Adrenal gland (tissue), 5 donors: ENCODE measurements around the gene CFAP97.

Experiments
- POLR2A ChIP-seq, 2 donors: fragments of 450-650 bp; IDR thresholded peaks; one replicate each; pipeline ENCODE4 v1.6.1; 2017; ENCODE audit warnings: antibody characterized with exemption in 2 of 2, mild to moderate bottlenecking in 2 of 2, moderate library complexity in 1 of 2
- TF ChIP-seq, protein P1 (sequence below), 6 experiments: fragments of 450-650 bp in 4 of 6; fragments of 200-600 bp in 2 of 6; sonication (generic) in 1 of 6; IDR thresholded peaks; 1 replicate in 5 of 6; 2 replicates in 1 of 6; pipeline versions ENCODE4 v1.5.1 to v1.8.0; 2016 to 2021; ENCODE audit warnings: antibody characterized with exemption in 6 of 6, mild to moderate bottlenecking in 2 of 6, moderate library complexity in 1 of 6
- donor health status: DM: no; HTN: no; CAD: no.

GRCh38 chr4:185134307-185134869 is 69.4 kb downstream of the CFAP97 start:
- TF ChIP-seq, protein P1, sequence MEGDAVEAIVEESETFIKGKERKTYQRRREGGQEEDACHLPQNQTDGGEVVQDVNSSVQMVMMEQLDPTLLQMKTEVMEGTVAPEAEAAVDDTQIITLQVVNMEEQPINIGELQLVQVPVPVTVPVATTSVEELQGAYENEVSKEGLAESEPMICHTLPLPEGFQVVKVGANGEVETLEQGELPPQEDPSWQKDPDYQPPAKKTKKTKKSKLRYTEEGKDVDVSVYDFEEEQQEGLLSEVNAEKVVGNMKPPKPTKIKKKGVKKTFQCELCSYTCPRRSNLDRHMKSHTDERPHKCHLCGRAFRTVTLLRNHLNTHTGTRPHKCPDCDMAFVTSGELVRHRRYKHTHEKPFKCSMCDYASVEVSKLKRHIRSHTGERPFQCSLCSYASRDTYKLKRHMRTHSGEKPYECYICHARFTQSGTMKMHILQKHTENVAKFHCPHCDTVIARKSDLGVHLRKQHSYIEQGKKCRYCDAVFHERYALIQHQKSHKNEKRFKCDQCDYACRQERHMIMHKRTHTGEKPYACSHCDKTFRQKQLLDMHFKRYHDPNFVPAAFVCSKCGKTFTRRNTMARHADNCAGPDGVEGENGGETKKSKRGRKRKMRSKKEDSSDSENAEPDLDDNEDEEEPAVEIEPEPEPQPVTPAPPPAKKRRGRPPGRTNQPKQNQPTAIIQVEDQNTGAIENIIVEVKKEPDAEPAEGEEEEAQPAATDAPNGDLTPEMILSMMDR (IDR thresholded peaks at IDR 0.05) = peak; percentile 72 to 85 (median 80)
- no peak for TF ChIP-seq POLR2A (IDR thresholded peaks at IDR 0.05)
